Neutrophil (primary cell): ENCODE results near the gene DRD2.

ENCODE experiments used
- H3K27ac ChIP-seq: fragments of 200-600 bp; sonication (generic); 2 replicates; pipeline ENCODE4 v1.5.1; 2016; ENCODE audit warnings: mild to moderate bottlenecking, moderate library complexity
- H3K27me3 ChIP-seq: fragments of 200-600 bp; sonication (generic); 2 replicates; pipeline ENCODE4 v1.6.0; 2016; ENCODE audit warnings: mild to moderate bottlenecking
- H3K36me3 ChIP-seq: fragments of 200-600 bp; sonication (generic); 2 replicates; pipeline ENCODE4 v1.5.1; 2017
- H3K4me1 ChIP-seq, 2 experiments: fragments of 200-600 bp in 1 of 2; sonication (generic) in 1 of 2; 1 replicate in 1 of 2; 2 replicates in 1 of 2; pipeline versions ENCODE4 v1.5.1 to v1.6.1; 2013 to 2016; ENCODE audit warnings: low read depth in 1 of 2, low read length in 1 of 2, mild to moderate bottlenecking in 1 of 2, moderate library complexity in 1 of 2; ENCODE audit not compliant: control insufficient read depth in 1 of 2, insufficient read depth in 1 of 2
- H3K4me3 ChIP-seq, 2 experiments: fragments of 200-600 bp in 1 of 2; sonication (generic) in 1 of 2; 1 replicate in 1 of 2; 2 replicates in 1 of 2; pipeline ENCODE4 v1.5.1; 2013 to 2016; ENCODE audit warnings: low read depth in 1 of 2, low read length in 1 of 2, mild to moderate bottlenecking in 1 of 2, moderate library complexity in 1 of 2
- H3K9me3 ChIP-seq: fragments of 200-600 bp; sonication (generic); 2 replicates; pipeline ENCODE4 v1.5.1; 2016
- TF ChIP-seq, protein P1 (sequence below): fragments of 200-600 bp; sonication (generic); IDR thresholded peaks from 2 replicates; pipeline ENCODE4 v1.5.1; 2016; ENCODE audit warnings: antibody characterized with exemption

The DRD2 gene

DNA sequence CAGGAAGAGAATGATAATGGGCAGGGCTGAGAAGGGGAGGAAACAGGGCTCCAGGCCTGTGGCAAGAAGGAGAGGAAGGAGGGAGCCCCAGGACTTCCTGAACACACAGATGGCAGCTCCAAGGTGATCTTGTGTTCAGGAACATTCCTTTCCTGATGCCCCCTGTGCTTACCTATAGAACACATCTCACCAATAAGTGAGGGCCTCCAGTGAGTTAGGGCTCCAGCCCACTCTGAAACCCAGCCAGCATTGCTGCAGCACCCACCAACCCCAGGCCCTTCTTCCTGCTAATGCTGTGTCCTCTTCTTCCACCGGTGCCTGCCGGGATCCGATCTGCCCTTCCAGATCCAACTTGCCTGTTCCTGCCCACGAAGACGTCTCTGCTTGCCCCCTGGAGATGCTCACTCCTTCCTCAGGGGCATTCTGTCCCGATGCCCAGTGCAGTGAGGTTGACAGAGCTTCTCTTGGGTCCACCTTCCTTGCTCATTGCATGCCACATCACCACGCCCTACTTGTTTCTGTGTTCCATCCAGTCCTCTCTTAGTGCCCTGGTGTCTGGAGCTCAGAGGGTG, 70.3 kb downstream of the DRD2 start:
- Histone ChIP-seq H3K4me3 (no peak overlapping the region), H3K9me3 (no peaks in the 10 kb centered on the region), H3K27ac (no peak overlapping the region), H3K4me1 (no peaks in the 10 kb centered on the region), H3K36me3 (no peaks in the 10 kb centered on the region), H3K27me3 (no peaks in the 10 kb centered on the region)
- TF ChIP-seq, protein P1, sequence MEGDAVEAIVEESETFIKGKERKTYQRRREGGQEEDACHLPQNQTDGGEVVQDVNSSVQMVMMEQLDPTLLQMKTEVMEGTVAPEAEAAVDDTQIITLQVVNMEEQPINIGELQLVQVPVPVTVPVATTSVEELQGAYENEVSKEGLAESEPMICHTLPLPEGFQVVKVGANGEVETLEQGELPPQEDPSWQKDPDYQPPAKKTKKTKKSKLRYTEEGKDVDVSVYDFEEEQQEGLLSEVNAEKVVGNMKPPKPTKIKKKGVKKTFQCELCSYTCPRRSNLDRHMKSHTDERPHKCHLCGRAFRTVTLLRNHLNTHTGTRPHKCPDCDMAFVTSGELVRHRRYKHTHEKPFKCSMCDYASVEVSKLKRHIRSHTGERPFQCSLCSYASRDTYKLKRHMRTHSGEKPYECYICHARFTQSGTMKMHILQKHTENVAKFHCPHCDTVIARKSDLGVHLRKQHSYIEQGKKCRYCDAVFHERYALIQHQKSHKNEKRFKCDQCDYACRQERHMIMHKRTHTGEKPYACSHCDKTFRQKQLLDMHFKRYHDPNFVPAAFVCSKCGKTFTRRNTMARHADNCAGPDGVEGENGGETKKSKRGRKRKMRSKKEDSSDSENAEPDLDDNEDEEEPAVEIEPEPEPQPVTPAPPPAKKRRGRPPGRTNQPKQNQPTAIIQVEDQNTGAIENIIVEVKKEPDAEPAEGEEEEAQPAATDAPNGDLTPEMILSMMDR = no peak

DNA sequence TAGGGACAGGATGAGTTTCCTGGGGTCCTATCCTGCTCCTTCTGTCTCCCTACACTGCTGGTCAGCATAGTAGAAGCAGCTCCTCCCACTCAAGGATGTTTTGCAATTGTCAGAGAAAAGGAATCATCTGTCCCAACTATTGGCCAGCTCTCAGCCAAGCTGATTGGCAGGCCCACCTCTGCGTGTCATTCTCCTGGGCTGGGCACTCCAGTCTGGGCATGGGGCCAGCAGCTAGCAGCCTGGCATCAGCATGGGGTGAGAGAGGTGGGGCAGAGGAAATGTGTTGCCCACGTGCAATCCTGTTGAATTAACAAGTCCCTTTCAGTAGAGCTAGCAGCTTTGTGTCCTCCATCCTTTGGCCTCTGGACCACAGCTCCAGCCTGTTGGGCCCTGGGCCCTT, 73.5 kb downstream of the DRD2 start:
- TF ChIP-seq, protein P1 = no peak

DNA sequence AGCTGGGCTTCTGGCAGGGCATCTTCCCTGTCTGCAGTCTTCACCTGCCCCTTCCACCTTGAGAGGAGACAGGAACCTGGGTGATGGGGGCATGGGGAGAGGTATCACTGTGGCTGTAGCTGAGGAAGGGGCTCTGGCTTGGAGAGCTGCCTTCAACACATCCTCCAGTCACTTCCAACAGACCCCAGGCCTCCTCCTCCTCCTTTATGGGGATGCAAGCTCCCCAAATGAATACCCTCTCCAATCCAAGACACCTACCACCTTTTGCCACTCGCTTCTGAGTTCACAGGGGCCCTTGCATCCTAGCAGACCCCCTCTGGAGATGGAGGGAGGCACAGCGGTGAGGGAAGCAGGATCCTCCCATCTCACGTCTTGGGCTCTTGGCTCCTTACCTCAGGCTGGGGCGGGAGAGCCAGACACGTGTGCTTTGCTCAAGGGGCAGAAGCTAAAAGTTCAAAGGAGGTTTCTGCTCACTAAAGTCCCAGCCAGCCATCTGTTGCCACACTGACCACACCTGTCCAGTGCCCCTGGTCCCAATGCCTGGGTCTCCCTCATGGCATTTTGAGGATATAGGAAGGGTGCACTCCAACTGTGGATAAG, 74.5 kb downstream of the DRD2 start:
- Histone ChIP-seq H3K27ac (no peak overlapping the region), H3K9me3 (no peaks in the 10 kb centered on the region), H3K36me3 (no peaks in the 10 kb centered on the region), H3K4me3 (no peak overlapping the region), H3K27me3 (no peaks in the 10 kb centered on the region), H3K4me1 (no peaks in the 10 kb centered on the region)
- TF ChIP-seq, protein P1 = no peak

More for the DNA sequence above, 73.5 kb downstream of the DRD2 start:
- H3K36me3 ChIP-seq = no peaks in the 10 kb centered on the region
- no peaks in the 10 kb centered on the region for H3K9me3 ChIP-seq
- H3K4me3 ChIP-seq = no peak overlapping the region
- no peak overlapping the region for H3K27ac ChIP-seq
- no peaks in the 10 kb centered on the region for H3K27me3 ChIP-seq
- H3K4me1 ChIP-seq = no peaks in the 10 kb centered on the region

DNA sequence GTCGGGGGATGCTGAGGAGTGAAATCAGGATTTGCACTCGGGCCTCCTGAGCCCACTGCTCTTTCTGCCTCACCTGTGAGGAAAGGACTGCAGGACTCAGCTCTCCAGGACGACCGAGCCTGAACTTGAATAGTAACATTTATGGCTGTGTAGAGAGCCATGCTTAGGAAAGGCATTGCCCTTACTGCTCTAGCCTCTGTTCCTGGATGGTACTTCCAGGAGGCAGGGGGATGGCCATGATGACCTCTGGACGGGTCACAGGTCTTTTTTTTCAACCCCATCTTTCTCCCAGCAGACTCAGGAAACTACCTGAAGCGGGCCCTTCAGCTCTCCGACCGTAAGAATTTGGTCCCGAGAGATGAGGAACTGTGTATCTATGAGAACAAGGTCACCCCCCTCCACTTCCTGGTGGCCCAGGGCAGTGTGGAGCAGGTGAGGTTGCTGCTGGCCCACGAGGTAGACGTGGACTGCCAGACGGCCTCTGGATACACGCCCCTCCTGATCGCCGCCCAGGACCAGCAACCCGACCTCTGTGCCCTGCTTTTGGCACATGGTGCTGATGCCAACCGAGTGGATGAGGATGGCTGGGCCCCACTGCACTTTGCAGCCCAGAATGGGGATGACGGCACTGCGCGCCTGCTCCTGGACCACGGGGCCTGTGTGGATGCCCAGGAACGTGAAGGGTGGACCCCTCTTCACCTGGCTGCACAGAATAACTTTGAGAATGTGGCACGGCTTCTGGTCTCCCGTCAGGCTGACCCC, 76.3 kb downstream of the DRD2 start:
- Histone ChIP-seq H3K27ac (no peak overlapping the region), H3K4me3 (no peak overlapping the region), H3K4me1 (no peaks in the 10 kb centered on the region), H3K9me3 (no peaks in the 10 kb centered on the region), H3K27me3 (no peaks in the 10 kb centered on the region), H3K36me3 (no peaks in the 10 kb centered on the region)
- TF ChIP-seq, protein P1 = no peak

GRCh38 chr11:113397821-113398220, 77.4 kb downstream of the DRD2 start:
- no peak overlapping the region for H3K4me3 ChIP-seq
- H3K36me3 ChIP-seq = no peaks in the 10 kb centered on the region
- H3K27ac ChIP-seq = no peak overlapping the region
- H3K9me3 ChIP-seq = no peaks in the 10 kb centered on the region
- H3K4me1 ChIP-seq = no peaks in the 10 kb centered on the region
- no peaks in the 10 kb centered on the region for H3K27me3 ChIP-seq
- TF ChIP-seq, protein P1 = no peak
